ENCODE data around the gene MAMDC2.
"Not testable (repeated sequence)": the region's sequence is repeated elsewhere in the genome, so short reads cannot be mapped to it uniquely, and the experiment has no call there.

The MAMDC2 gene

GRCh38 chr9:70137577-70137976 is 93.9 kb downstream of the MAMDC2 start:
- no peak for DNase-seq

DNA sequence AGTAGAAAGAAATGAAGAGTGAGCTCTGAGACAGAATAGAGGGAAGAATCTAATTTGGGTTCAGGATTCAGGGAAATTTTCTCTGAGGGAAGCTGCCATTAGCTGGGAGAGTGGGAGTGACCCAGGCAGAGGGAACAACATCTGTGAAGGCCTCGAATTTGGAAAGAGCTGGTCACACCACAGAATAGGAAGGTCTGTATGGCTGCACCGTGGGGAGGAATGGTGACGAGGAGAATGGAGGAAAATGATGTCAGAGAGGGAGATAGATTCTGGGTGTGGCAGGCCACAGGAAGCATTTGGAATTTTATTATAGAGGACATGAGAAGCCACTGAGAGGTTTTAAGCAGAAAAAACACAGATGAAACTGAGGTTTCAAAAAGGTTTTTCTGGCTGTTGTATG is 98.5 kb downstream of the MAMDC2 start:
- no peak for DNase-seq

DNA sequence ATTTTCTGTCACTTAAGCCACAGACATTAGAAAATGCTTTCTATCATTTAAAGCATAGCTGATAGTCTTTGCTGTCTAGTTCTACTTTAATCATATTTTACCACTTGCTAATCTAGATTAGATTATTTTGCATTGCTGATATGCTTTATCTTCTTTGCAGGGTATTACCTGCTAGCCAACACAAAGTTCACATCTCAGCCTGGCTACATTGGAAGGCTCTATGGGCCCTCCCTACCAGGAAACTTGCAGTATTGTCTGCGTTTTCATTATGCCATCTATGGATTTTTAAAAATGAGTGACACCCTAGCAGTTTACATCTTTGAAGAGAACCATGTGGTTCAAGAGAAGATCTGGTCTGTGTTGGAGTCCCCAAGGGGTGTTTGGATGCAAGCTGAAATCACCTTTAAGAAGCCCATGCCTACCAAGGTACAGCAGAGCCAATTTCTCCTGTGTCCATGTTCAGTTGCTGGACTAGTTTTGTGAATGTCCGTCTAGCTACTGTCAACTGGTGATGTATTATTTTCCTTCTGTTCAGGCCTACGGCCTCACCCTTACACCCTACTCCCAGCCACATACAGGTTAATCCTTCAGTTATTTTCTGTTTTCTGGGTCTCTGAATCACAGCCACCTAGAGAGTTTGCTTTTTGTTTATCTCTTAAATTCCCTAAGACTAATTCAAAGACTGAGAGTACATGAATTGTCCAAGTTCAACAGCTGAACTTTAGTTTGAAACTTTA is 99.9 kb downstream of the MAMDC2 start:
- no peak for DNase-seq

DNA sequence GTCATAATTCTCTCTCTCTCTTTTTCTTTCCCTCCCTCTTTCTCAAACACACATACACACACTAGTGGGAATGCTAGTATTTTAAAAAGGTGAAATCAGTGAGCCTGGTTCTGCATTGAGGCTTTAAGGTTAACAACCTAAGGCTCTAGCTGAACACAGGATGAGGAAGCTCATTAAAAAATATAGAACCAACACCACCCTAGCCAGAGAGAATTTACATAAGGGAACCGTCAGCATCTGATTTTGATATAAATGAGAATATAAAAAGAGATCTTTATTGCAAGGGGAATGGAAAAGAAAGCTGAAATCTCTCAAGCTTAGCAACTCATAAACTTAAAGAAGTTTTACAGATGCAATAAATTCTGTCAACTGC is 100.5 kb downstream of the MAMDC2 start:
- no peak for DNase-seq

- no peak for DNase-seq
Observed at GRCh38 chr9:70145981-70146380, 102.3 kb downstream of the MAMDC2 start.

DNA sequence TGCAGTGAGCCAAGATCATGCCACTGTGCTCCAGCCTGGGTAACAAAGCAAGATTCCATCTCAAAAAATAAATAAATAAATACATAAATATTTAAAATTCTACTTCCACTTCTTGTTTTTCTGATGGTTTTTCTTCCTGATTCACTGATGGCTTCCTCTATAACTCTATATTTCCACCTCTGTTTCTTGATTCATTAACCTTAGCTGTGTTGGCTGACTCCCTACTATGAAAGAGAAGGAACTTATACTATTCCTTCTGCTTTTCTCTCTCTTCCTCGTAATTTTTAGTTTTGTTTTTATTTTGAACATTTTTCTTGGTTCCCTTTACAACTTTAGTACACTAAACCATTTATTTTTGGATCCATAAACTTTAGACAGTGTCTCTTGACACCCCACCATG is 103.5 kb downstream of the MAMDC2 start:
- DNase-seq: no peak

- DNase-seq: no peak
Observed at GRCh38 chr9:70147651-70148050, 104.0 kb downstream of the MAMDC2 start.

GRCh38 chr9:70152350-70152749 is 108.7 kb downstream of the MAMDC2 start:
- DNase-seq: no peak

- DNase-seq: no peak
Observed at GRCh38 chr9:70156729-70157128, 113.1 kb downstream of the MAMDC2 start.

GRCh38 chr9:70159630-70160029 is 116.0 kb downstream of the MAMDC2 start:
- no peak for DNase-seq

- DNase-seq: no peak
Observed at GRCh38 chr9:70160686-70161600, 117.3 kb downstream of the MAMDC2 start.

- DNase-seq: no peak
Observed at GRCh38 chr9:70165006-70165602, 121.5 kb downstream of the MAMDC2 start.

DNA sequence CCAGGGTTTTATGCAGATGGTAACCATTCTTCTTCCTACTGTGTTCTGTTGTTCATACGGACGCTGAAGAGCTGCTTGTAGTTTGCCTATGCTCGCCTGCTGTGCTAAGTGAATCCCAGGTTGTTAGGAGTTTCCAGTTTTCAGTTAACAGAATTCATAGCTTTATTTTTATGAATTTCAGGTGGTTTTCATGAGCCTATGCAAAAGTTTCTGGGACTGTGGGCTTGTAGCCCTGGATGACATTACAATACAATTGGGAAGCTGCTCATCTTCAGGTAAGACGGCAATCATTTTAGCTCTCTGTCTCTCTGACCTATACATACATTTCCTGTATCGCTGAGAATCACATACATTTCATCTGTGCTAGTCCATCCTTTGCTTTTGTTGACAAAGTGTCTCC is 124.9 kb downstream of the MAMDC2 start:
- DNase-seq: no peak

- DNase-seq: no peak
Observed at GRCh38 chr9:70169222-70169621, 125.6 kb downstream of the MAMDC2 start.

GRCh38 chr9:70170151-70170790 is 126.6 kb downstream of the MAMDC2 start:
- no peak for DNase-seq

GRCh38 chr9:70172532-70172931 is 128.9 kb downstream of the MAMDC2 start:
- no peak for DNase-seq

- DNase-seq: no peak
Observed at GRCh38 chr9:70177121-70177520, 133.5 kb downstream of the MAMDC2 start.

GRCh38 chr9:70192707-70193106 is 149.1 kb downstream of the MAMDC2 start:
- no peak for DNase-seq

- no peak for DNase-seq
Observed at GRCh38 chr9:70195456-70195855, 151.8 kb downstream of the MAMDC2 start.

- no peak for DNase-seq
Observed at GRCh38 chr9:70197216-70198044, 153.8 kb downstream of the MAMDC2 start.

- DNase-seq: not testable (repeated sequence)
Observed at GRCh38 chr9:70204743-70205142, 161.1 kb downstream of the MAMDC2 start.

DNA sequence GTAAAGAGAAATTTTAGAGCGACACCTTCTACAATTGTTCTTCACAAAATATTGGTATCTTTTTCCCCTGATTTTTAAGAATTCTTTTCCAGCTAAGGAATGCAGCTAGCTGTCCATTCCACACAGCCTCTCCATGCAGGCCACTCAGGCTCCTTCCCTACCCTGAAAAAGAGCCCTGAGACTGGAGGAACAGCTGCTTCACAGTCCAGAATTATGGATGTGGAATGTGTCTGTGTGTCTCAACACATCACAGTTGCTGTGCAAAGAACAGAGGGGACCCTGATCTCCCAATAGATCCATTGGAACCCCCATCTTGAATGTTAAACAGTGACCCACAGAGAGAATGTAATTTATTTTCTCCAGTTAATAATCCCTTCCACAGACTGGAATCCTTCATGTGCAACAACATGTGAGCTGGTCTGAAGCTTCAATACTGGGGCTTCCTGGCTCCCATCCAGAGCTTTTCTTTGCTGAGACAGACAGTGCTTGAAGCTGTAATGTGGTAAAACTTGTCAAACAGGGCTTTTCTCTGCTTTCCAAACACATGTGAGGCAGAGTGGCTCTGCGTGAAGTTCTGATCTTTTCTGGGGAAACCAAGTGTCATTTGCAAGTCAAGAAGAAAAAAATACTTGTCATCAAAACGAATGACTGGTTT is 161.8 kb downstream of the MAMDC2 start:
- DNase-seq: no peak
